NB4 (cell line): Measurements from ENCODE around the gene DNMT3A.

Source experiments
- CTCF ChIP-seq: IDR thresholded peaks from one replicate; pipeline ENCODE4 v1.5.1; 2012; ENCODE audit warnings: low read depth, low read length
- MAX ChIP-seq: IDR thresholded peaks from 2 replicates; pipeline ENCODE4 v1.6.1; 2011; ENCODE audit warnings: low read depth, low read length
- MYC ChIP-seq: IDR thresholded peaks from 2 replicates; pipeline ENCODE4 v1.6.1; 2011; ENCODE audit warnings: low read depth, low read length
- POLR2A ChIP-seq: IDR thresholded peaks from 2 replicates; pipeline ENCODE4 v1.6.1; 2011; ENCODE audit warnings: mild to moderate bottlenecking; ENCODE audit not compliant: insufficient read length; ENCODE audit errors: extremely low read depth

DNA sequence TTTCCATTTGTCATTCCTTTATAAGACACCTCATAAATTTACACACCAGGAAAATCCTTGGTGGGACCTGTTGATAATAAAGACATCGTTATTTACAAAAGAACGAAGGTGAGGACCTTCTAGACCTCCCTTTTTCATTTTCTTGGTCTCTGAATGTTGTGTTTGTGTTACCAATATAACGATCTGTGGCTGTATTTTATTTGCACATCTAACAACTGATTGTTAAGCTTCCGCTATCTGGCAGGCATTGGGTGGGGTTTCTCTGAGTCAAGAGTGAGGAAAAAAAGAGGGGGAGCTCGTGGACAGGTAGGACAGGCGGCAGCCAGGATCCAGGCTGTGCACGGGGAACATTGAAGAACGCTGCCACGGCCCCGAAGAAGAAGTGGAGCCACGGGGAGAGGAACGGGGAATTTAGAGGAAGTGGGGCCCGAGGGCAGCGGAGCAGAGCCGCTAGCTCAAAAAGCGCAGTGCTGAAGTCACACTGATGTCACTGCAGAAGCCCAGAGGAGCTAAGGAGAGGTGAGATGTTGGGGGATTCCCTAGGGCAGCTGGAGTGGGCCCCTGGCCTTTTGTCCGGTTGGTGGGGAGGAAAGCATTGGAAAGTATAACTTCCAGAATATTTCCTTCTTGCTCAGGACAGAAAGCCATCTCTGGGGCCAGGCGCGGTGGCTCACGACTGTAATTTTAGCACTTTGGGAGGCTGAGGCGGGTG lies 20.9 kb upstream of the DNMT3A start:
- TF ChIP-seq CTCF (no peak), MAX (0 out of 2 replicates have a peak, but pooled peaks have one; percentile 6), POLR2A (no peak), MYC (no peak)
